Measurements from ENCODE around the gene DDX1.

GRCh38 chr2:15565994-15566671, 25.5 kb upstream of the DDX1 start:
- TF ChIP-seq EZH2phosphoT487 (IDR thresholded peaks at IDR 0.05; ENCODE audit: insufficient read depth, low read depth) (no peak), EZH2 (IDR thresholded peaks at IDR 0.05; ENCODE audit: insufficient read depth, poor library complexity, severe bottlenecking) (no peak)

Measured in GM23248 (cell line).